H1 (cell line): ENCODE results near the gene MEF2C. TPM values are rescaled to one million over a fixed set of nuclear protein-coding genes. Genes with fewer than 3 reads are reported as not detected.

ENCODE experiments used
- CTCF ChIA-PET: fragments of 300-600 bp; sonication (Branson Sonifier 250); formaldehyde crosslinking; loops from one replicate; lab custom pipeline; 2021; ENCODE audit not compliant: partially characterized antibody; lab: Charles Lee
- POLR2A ChIA-PET: fragments of 300-600 bp; sonication (Branson Sonifier 250); formaldehyde crosslinking; loops from one replicate; lab custom pipeline; 2021; ENCODE audit warnings: inconsistent platforms; ENCODE audit not compliant: partially characterized antibody; lab: Charles Lee
- DNase-seq, 2 experiments: peaks; one replicate each; pipeline versions ENCODE4 v3.0.0 to v3.0.0-alpha.2; 2010 to 2022; ENCODE audit warnings: low spot score in 2 of 2, low read depth in 1 of 2, mixed read lengths in 1 of 2
- FAIRE-seq: peaks from 2 replicates; lab custom pipeline; 2011; peaks lifted over from hg19 to GRCh38; lab: Jason Lieb, UNC
- H2AFZ ChIP-seq: 2 replicates; pipeline ENCODE4 v1.8.1; 2012; ENCODE audit warnings: low read length, inconsistent platforms
- H2AK5ac ChIP-seq: 2 replicates; pipeline ENCODE4 v1.6.1; 2013; ENCODE audit warnings: low read depth, low read length
- H2BK120ac ChIP-seq: replicated peaks from 2 replicates; pipeline ENCODE3; 2013; ENCODE audit warnings: low read depth, low read length, inconsistent platforms
- H2BK12ac ChIP-seq: 2 replicates; pipeline ENCODE4 v1.6.1; 2013; ENCODE audit warnings: low read depth, low read length
- H2BK15ac ChIP-seq: 2 replicates; pipeline ENCODE4 v1.6.1; 2013; ENCODE audit warnings: low read length
- H2BK20ac ChIP-seq: 2 replicates; pipeline ENCODE4 v1.6.1; 2013; ENCODE audit warnings: low read length
- H2BK5ac ChIP-seq: 2 replicates; pipeline ENCODE4 v1.6.1; 2013; ENCODE audit warnings: low read depth, low read length
- H3K14ac ChIP-seq: 2 replicates; pipeline ENCODE4 v1.6.1; 2013; ENCODE audit warnings: inconsistent platforms; ENCODE audit not compliant: insufficient read length
- H3K18ac ChIP-seq: 2 replicates; pipeline ENCODE4 v1.6.1; 2013; ENCODE audit warnings: low read length; ENCODE audit errors: extremely low read depth
- H3K23ac ChIP-seq: 2 replicates; pipeline ENCODE4 v1.6.1; 2013; ENCODE audit warnings: inconsistent platforms; ENCODE audit not compliant: insufficient read length
- H3K23me2 ChIP-seq: 2 replicates; pipeline ENCODE4 v1.6.1; 2013; ENCODE audit warnings: low read depth, low read length
- H3K27ac ChIP-seq: 2 replicates; pipeline ENCODE4 v1.6.1; 2011; ENCODE audit warnings: low read depth, low read length, inconsistent platforms
- H3K27me3 ChIP-seq, 4 experiments: replicated peaks in 1 of 4; 1 replicate in 1 of 4; 2 replicates in 3 of 4; pipeline versions ENCODE4 v1.6.1 to v1.8.1; 2011 to 2013; ENCODE audit warnings: low read length in 3 of 4, mild to moderate bottlenecking in 3 of 4, inconsistent platforms in 2 of 4, mixed read lengths in 2 of 4, moderate library complexity in 1 of 4; ENCODE audit not compliant: control insufficient read depth in 3 of 4, insufficient read depth in 3 of 4; ENCODE audit errors: extremely low read depth in 1 of 4
- H3K36me3 ChIP-seq, 4 experiments: 2 replicates each; pipeline versions ENCODE4 v1.6.1 to v1.8.1; 2011 to 2013; ENCODE audit warnings: mild to moderate bottlenecking in 4 of 4, low read length in 3 of 4, moderate library complexity in 2 of 4, control low read depth in 1 of 4, inconsistent platforms in 1 of 4; ENCODE audit not compliant: insufficient read depth in 4 of 4, control insufficient read depth in 2 of 4
- H3K4ac ChIP-seq: replicated peaks from 2 replicates; pipeline ENCODE3; 2013; ENCODE audit warnings: low read length, low read depth, mixed read lengths, inconsistent platforms; ENCODE audit not compliant: insufficient read length
- H3K4me1 ChIP-seq, 4 experiments: replicated peaks in 1 of 4; 1 replicate in 1 of 4; 2 replicates in 3 of 4; pipeline versions ENCODE4 v1.6.1 to v1.8.1; 2011 to 2013; ENCODE audit warnings: low read length in 3 of 4, inconsistent platforms in 2 of 4, mixed read lengths in 1 of 4; ENCODE audit not compliant: insufficient read depth in 4 of 4, control insufficient read depth in 3 of 4
- H3K4me2 ChIP-seq, 2 experiments: 2 replicates each; pipeline versions ENCODE4 v1.6.1 to v1.8.1; 2011 to 2013; ENCODE audit warnings: low read depth in 2 of 2, low read length in 2 of 2, control low read depth in 1 of 2, inconsistent platforms in 1 of 2, mild to moderate bottlenecking in 1 of 2; ENCODE audit not compliant: insufficient read depth in 1 of 2
- H3K4me3 ChIP-seq, 4 experiments: fragments of 200-600, 300-600 bp in 1 of 4; sonication (generic), shearing (Covaris generic), sonication (Bioruptor Twin) in 1 of 4; 2 replicates each; pipeline versions ENCODE4 v1.5.1 to v1.8.1; 2011 to 2016; ENCODE audit warnings: low read length in 4 of 4, low read depth in 3 of 4, control low read depth in 2 of 4, inconsistent platforms in 2 of 4, mild to moderate bottlenecking in 2 of 4, mixed read lengths in 1 of 4, moderate library complexity in 1 of 4; ENCODE audit not compliant: insufficient read depth in 2 of 4; ENCODE audit errors: extremely low read depth in 1 of 4
- H3K56ac ChIP-seq: replicated peaks from 2 replicates; pipeline ENCODE3; 2013; ENCODE audit warnings: low read depth, mild to moderate bottlenecking, mixed read lengths, low read length, inconsistent platforms; ENCODE audit not compliant: insufficient read length
- H3K79me1 ChIP-seq: 2 replicates; pipeline ENCODE4 v1.6.1; 2013; ENCODE audit warnings: low read depth, low read length, control low read depth
- H3K79me2 ChIP-seq, 2 experiments: 2 replicates each; pipeline versions ENCODE4 v1.6.1 to v1.8.1; 2012 to 2013; ENCODE audit warnings: low read length in 2 of 2, mild to moderate bottlenecking in 2 of 2, inconsistent platforms in 1 of 2; ENCODE audit not compliant: insufficient read depth in 2 of 2, control insufficient read depth in 1 of 2
- H3K9ac ChIP-seq, 4 experiments: replicated peaks in 1 of 4; 1 replicate in 1 of 4; 2 replicates in 3 of 4; pipeline versions ENCODE4 v1.6.1 to v1.8.1; 2011 to 2013; ENCODE audit warnings: low read depth in 3 of 4, low read length in 3 of 4, control low read depth in 2 of 4, mild to moderate bottlenecking in 2 of 4, moderate library complexity in 2 of 4, inconsistent platforms in 1 of 4; ENCODE audit errors: extremely low read depth in 1 of 4
- H3K9me3 ChIP-seq, 2 experiments: 2 replicates each; pipeline versions ENCODE4 v1.6.1 to v1.8.1; 2012 to 2013; ENCODE audit warnings: mild to moderate bottlenecking in 2 of 2, moderate library complexity in 2 of 2, control low read depth in 1 of 2, inconsistent platforms in 1 of 2, low read depth in 1 of 2, low read length in 1 of 2, mixed read lengths in 1 of 2; ENCODE audit not compliant: insufficient read depth in 2 of 2
- H4K20me1 ChIP-seq, 2 experiments: replicated peaks in 1 of 2; 2 replicates each; pipeline versions ENCODE3 to v1.8.1; 2011 to 2013; ENCODE audit warnings: inconsistent platforms in 2 of 2, low read length in 2 of 2, mild to moderate bottlenecking in 1 of 2; ENCODE audit not compliant: insufficient read depth in 2 of 2, control insufficient read depth in 1 of 2
- H4K5ac ChIP-seq: 2 replicates; pipeline ENCODE4 v1.6.1; 2013; ENCODE audit warnings: low read length, low read depth, mixed read lengths, inconsistent platforms; ENCODE audit not compliant: insufficient read length
- H4K8ac ChIP-seq: 2 replicates; pipeline ENCODE4 v1.8.0; 2013; ENCODE audit warnings: mild to moderate bottlenecking, moderate library complexity, low read length, inconsistent platforms; ENCODE audit not compliant: insufficient read depth; ENCODE audit errors: extremely low read depth
- H4K91ac ChIP-seq: replicated peaks from 2 replicates; pipeline ENCODE3; 2013; ENCODE audit warnings: low read length, mixed read lengths, inconsistent platforms; ENCODE audit not compliant: insufficient read length
- CHD2 ChIP-seq: IDR thresholded peaks from 2 replicates; pipeline ENCODE4 v1.6.1; 2012; ENCODE audit warnings: low read length, improper control_type of control experiment
- EP300 ChIP-seq, 2 experiments: IDR thresholded peaks; 1 replicate in 1 of 2; 2 replicates in 1 of 2; pipeline ENCODE4 v1.6.1; 2011 to 2012; ENCODE audit warnings: low read depth in 2 of 2, low read length in 2 of 2, mild to moderate bottlenecking in 2 of 2, borderline replicate concordance in 1 of 2, inconsistent platforms in 1 of 2, moderate library complexity in 1 of 2
- EZH2 ChIP-seq: fragments of 200-600 bp; sonication (generic); IDR thresholded peaks from 2 replicates; pipeline ENCODE4 v1.7.1; 2012; ENCODE audit warnings: low read depth, mild to moderate bottlenecking, moderate library complexity, low read length, inconsistent platforms; ENCODE audit not compliant: severe bottlenecking
- JUN ChIP-seq: IDR thresholded peaks from 2 replicates; pipeline ENCODE4 v1.6.1; 2011; ENCODE audit warnings: low read depth, mild to moderate bottlenecking, improper control_type of control experiment, low read length
- KDM4A ChIP-seq: IDR thresholded peaks from one replicate; pipeline ENCODE4 v1.7.1; 2012; ENCODE audit warnings: low read depth, mild to moderate bottlenecking, moderate library complexity, low read length, inconsistent platforms; ENCODE audit not compliant: severe bottlenecking
- NANOG ChIP-seq: IDR thresholded peaks from 2 replicates; pipeline ENCODE4 v1.6.1; 2011; ENCODE audit warnings: low read length, low read depth, mild to moderate bottlenecking, inconsistent platforms; ENCODE audit not compliant: insufficient read depth, poor library complexity, severe bottlenecking
- SIRT6 ChIP-seq: IDR thresholded peaks from one replicate; pipeline ENCODE4 v1.7.1; 2012; ENCODE audit warnings: low read length, inconsistent platforms
- SP1 ChIP-seq: IDR thresholded peaks from 2 replicates; pipeline ENCODE4 v1.6.1; 2011; ENCODE audit warnings: low read depth, low read length
- TAF1 ChIP-seq: IDR thresholded peaks from 2 replicates; pipeline ENCODE4 v1.6.1; 2011; ENCODE audit warnings: mild to moderate bottlenecking, low read depth, low read length
- WGBS, 2 experiments: shearing (Covaris generic) in 1 of 2; methylation state at CpG; one replicate each; pipeline versions ENCODE4 v1.1.6 to v1.1.7; 2013 to 2015; ENCODE audit warnings: low lambda C conversion rate in 2 of 2, mixed read lengths in 2 of 2, inconsistent platforms in 1 of 2, low coverage in 1 of 2, missing lambda C conversion rate in 1 of 2; ENCODE audit not compliant: insufficient replicate concordance in 2 of 2, insufficient coverage in 1 of 2, insufficient read length in 1 of 2; ENCODE audit errors: extremely low coverage in 1 of 2, missing lambda C conversion rate in 1 of 2; 5-methylcytosine and 5-hydroxymethylcytosine counted together
- polyA plus RNA-seq, 7 experiments: library from polyadenylated mRNA; depleted of rRNA in 3 of 7; stranded (reverse) in 5 of 7; unstranded in 2 of 7; fragments of >200 nt in 5 of 7; fragments of 200-250 nt in 2 of 7; gene quantifications; 1 replicate in 5 of 7; 2 replicates in 1 of 7; 4 replicates in 1 of 7; pipeline versions ENCODE4 v1.2.1 to v1.2.3, GENCODE V29; 2011 to 2013; ENCODE audit warnings: missing spikeins in 2 of 7, mixed read lengths in 2 of 7
- total RNA-seq: library from RNA; stranded (reverse); fragmentation: NEBNext Ultra II Directional; extraction: Animal tissue kit (Norgen Biotek cat#: 25700); gene quantifications from 2 replicates; pipeline ENCODE4 v1.2.1, GENCODE V29; 2021
- TF ChIP-seq, protein P1 (sequence below): IDR thresholded peaks from 2 replicates; pipeline ENCODE4 v1.6.1; 2011; ENCODE audit warnings: low read length, improper control_type of control experiment

Gene MEF2C
- total and polyA plus RNA-seq, 2 of the 8 experiments (the other 6 are each of a cell fraction or from before 2014, with no cell fraction given) = 0.59 to 0.99 TPM

DNA sequence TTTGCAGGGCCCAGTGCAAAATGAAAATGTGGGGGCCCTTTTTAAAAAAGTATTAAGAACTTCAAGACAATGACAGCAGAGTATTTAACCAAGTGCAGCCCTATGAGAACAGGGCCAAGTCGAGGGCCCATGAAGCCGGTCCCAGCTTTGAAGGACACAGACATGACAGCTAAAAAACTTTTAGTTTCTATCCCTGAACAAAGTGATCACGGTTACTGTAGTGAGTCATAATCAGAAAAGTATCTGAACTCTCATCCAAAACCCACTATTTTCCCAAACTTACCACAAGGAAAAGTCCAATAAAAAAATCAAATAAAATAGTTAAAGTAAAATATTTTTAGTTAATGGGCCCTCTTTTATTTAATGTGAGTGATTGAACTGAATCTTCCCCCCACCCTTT lies 126.0 kb downstream of the MEF2C start:
- 96% methylated on average over 3 of the region's 3 CpGs; no CpG with 5 or more reads in 1 of the 2 experiments for WGBS, 2 experiments
- H4K20me1 ChIP-seq = no peaks in the 10 kb centered on the region
- no peak overlapping the region for H3K4me2 ChIP-seq
- H3K36me3 ChIP-seq = no peaks in the 10 kb centered on the region
- no peak overlapping the region for H3K4me3 ChIP-seq
- no peak overlapping the region for H4K5ac ChIP-seq
- no peak overlapping the region for H3K23ac ChIP-seq
- peaks cover 0 to 2% (median 0%) of the 10 kb centered on the region in 4 experiments; a peak in 1 of 7 replicates for H3K4me1 ChIP-seq
- no peak overlapping the region for H2BK15ac ChIP-seq
- CTCF ChIA-PET = interaction anchor here (0.8 to 1.2 kb wide), 3 partner anchors 9 to 29 kb away, joined by 3 to 5 read pairs (median 3); no protein-coding TSS in a partner anchor
- H2BK5ac ChIP-seq = no peak overlapping the region
- no peaks in the 10 kb centered on the region for H3K79me2 ChIP-seq
- H3K27ac ChIP-seq = no peak overlapping the region
- H3K9ac ChIP-seq = no peak overlapping the region
- H2BK20ac ChIP-seq = no peak overlapping the region
- H2BK120ac ChIP-seq = no peak overlapping the region
- POLR2A ChIA-PET = interaction anchor here (0.6 kb wide), 1 partner anchor 769 kb away, joined by 3 read pairs; no protein-coding TSS in a partner anchor
- H3K9me3 ChIP-seq = no peaks in the 10 kb centered on the region
- H3K14ac ChIP-seq = no peak overlapping the region
- H3K18ac ChIP-seq = no peak overlapping the region
- H3K4ac ChIP-seq = no peak overlapping the region
- no peaks in the 10 kb centered on the region for H3K23me2 ChIP-seq
- TF ChIP-seq SIRT6 = no peak
- no peak for TF ChIP-seq EP300 (IDR thresholded peaks at IDR 0.05; ENCODE audit: borderline replicate concordance in 1 of 2, low read depth in 2 of 2, low read length in 2 of 2)
- no peak for TF ChIP-seq CHD2
- no peak for TF ChIP-seq NANOG
- no peak for TF ChIP-seq SP1
- no peak for TF ChIP-seq KDM4A
- no peak for TF ChIP-seq TAF1
- no peak for TF ChIP-seq EZH2
- TF ChIP-seq, protein P1, sequence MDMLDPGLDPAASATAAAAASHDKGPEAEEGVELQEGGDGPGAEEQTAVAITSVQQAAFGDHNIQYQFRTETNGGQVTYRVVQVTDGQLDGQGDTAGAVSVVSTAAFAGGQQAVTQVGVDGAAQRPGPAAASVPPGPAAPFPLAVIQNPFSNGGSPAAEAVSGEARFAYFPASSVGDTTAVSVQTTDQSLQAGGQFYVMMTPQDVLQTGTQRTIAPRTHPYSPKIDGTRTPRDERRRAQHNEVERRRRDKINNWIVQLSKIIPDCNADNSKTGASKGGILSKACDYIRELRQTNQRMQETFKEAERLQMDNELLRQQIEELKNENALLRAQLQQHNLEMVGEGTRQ = no peak
- no peak for TF ChIP-seq JUN
- no peak overlapping the region for H4K91ac ChIP-seq
- no peaks in the 10 kb centered on the region for H3K79me1 ChIP-seq
- no peak overlapping the region for H4K8ac ChIP-seq
- no peak for FAIRE-seq
- no peak overlapping the region for H2AFZ ChIP-seq
- H3K27me3 ChIP-seq = no peaks in the 10 kb centered on the region; a peak in 1 of 7 replicates
- DNase-seq = no peak
- H3K56ac ChIP-seq = no peak overlapping the region
- H2BK12ac ChIP-seq = no peak overlapping the region
- H2AK5ac ChIP-seq = no peak overlapping the region
